ENCODE results near the gene TATDN2.

- TF ChIP-seq, protein P1, sequence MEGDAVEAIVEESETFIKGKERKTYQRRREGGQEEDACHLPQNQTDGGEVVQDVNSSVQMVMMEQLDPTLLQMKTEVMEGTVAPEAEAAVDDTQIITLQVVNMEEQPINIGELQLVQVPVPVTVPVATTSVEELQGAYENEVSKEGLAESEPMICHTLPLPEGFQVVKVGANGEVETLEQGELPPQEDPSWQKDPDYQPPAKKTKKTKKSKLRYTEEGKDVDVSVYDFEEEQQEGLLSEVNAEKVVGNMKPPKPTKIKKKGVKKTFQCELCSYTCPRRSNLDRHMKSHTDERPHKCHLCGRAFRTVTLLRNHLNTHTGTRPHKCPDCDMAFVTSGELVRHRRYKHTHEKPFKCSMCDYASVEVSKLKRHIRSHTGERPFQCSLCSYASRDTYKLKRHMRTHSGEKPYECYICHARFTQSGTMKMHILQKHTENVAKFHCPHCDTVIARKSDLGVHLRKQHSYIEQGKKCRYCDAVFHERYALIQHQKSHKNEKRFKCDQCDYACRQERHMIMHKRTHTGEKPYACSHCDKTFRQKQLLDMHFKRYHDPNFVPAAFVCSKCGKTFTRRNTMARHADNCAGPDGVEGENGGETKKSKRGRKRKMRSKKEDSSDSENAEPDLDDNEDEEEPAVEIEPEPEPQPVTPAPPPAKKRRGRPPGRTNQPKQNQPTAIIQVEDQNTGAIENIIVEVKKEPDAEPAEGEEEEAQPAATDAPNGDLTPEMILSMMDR (IDR thresholded peaks at IDR 0.05): no peak
- no peak for TF ChIP-seq FOXJ3 (CRISPR knock-in tag; IDR thresholded peaks at IDR 0.05)
- TF ChIP-seq FOSL2 (IDR thresholded peaks at IDR 0.05; ENCODE audit: borderline replicate concordance, low read depth): no peak
- TF ChIP-seq TCF12 (IDR thresholded peaks at IDR 0.05): no peak
- no peak for TF ChIP-seq JUND (IDR thresholded peaks at IDR 0.05)
- TF ChIP-seq CHD2 (IDR thresholded peaks at IDR 0.05; ENCODE audit: low read length, partially characterized antibody): no peak
- no peak for TF ChIP-seq MAX (IDR thresholded peaks at IDR 0.05; ENCODE audit: low read depth)
- TF ChIP-seq MEF2A (IDR thresholded peaks at IDR 0.05; ENCODE audit: borderline replicate concordance, low read depth): no peak
- TF ChIP-seq TEAD4 (IDR thresholded peaks at IDR 0.05; ENCODE audit: borderline replicate concordance, insufficient read depth): no peak
- TF ChIP-seq NFIC (IDR thresholded peaks at IDR 0.05; ENCODE audit: borderline replicate concordance): no peak
These were observed 69.2 kb downstream of the TATDN2 start for GRCh38 chr3:10317311-10317960.

Measured in SK-N-SH (cell line).